GM19395 (cell line): ENCODE results near the gene NFYB.
A peak's percentile ranks its signal among the peaks of the same experiment; 100 is the strongest.
"Not testable (repeated sequence)": the region's sequence is repeated elsewhere in the genome, so short reads cannot be mapped to it uniquely, and the experiment has no call there.

Source experiments
- ATAC-seq: cut with Tn5 transposase; IDR thresholded peaks from one replicate; pipeline ENCODE4 v1.9.1; 2021; ENCODE audit warnings: mild to moderate bottlenecking, moderate library complexity; ENCODE audit not compliant: unreplicated experiment

NFYB gene

DNA sequence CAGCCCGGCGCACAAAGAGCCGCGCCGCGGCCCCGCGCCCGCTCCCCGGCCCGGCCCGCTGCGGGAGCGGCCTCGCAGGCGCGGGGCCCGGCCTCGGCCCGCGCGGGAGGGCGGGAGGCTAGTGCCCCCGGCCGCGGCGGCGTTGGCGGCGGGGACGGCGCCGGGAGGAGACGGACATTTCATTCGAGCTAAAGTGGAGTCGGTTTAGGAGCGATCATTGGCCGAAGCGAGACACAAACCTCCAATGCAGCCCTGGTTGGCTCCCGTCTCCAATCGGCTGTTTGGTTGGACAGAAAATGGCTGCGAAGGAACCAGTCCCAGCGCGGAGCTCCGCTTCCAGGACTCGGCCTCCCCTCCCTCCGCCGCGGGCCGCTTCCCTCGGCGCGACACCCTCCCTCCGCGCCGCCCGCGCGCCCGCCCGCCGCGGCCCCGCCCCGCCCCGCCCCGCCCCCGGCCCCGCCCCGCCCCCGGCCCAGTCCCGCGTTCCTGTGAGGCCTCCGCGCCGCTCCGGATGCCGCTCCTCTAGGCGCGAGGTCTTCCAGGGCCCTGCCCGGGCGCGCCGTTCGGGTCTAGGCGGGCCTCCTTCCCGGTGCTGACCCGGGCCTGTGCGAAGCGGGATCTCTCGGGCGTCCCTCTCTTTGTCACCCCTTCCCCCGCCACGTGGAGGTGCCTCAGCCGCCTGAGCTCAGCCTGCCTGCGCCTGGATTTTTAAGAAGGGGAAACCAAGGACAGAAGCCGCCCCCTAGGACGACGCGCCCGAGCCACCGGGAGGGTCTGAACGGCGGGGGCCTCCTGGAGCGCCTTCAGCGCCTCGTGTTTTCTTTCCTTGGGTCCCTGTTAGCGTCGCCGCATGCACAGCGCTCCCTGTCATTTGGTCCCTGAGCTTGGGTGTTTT lies at the start of gene NFYB:
TSS of gene NFYB (minus strand) at position 309 of the 895 bp plus-strand sequence. CDS start 2,757 bp downstream, outside the sequence.
- peak; percentile 94 for ATAC-seq

DNA sequence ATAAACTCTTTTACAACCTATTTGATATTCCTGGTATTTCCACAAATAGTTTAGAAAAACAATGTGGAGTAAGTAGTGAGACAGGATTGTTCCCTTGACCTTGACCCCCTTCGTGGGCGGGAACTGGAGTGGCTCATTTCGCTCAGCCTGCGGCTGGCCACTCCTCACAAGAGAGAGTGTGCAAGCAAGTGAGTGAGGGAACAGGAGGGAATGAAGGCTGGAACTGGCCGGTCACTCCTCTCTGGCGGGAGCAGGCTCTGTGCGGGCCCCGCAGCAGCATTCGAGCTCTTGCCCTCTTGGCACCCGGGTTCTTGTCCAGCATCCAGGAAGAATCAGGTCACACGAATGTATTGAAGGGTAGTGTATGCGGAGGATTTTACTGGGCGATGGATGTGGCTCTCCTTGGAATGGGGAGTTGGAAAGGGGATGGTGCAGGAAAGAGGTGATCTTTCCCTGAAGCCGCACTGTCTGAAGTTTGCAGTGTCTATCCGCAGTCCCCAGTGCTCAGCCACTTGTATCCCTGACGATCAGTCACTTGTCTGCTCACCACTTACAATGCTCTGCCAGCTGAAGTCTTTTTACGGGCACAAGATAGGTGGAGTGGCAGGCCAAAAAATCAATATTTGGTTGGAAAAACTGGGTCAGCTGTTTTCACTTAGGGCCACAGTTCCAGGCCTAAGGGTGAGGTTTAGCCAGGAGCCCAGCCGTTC lies 49.6 kb upstream of the NFYB start:
- ATAC-seq: no peak

DNA sequence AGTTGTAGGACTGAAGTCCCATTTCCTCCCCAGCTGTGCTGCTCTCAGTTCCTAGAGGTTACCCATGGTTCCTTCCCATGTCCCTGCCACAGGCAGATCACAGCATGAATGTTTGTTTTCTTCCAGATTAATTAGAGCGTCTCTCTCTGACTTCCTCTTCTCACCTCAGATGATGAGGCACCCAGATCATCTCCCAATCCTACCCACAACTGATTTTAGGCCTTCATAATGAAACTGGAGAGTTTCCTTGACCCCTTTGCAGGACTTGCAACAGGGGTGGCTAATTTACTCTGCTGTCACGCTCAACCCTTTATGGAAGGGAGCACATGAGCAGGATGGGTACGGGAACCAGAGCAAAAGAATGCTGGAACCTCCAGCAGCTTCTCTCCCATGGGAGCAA lies 45.4 kb upstream of the NFYB start:
- no peak for ATAC-seq

DNA sequence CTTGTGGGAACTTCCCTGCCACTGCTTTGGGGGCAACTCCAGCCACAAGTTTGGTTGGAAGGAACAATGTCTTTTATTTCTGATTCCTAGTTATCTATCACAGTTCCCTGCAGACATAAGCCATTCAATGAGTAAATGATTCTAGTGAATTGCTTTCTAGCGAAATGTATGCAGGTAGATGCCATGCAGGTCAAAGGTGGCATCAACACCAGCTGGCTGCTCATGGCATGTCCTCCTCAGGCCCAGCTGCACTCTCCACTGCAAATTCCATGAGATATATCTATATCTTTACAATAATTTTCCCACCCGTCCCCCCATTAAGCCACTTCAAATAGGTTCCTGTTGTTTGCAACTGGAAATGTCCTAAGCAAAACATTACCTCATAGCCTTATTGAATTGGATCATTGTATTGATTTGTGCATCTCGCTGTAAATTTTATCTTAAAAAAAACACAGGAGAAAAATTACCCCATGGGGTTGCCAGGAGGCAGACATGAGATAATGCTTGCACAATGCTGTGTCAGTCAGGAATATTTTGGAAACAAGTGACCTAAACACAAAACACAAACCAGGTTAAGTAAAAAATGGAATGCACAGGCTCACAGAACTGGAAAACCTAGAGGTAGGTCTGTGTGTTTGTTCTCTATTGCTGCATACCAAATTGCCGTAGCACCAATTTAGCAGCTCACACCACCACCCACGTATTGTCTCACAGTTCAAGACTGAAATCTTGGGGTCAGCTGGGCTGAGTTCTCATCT lies 44.8 kb upstream of the NFYB start:
- no peak for ATAC-seq

DNA sequence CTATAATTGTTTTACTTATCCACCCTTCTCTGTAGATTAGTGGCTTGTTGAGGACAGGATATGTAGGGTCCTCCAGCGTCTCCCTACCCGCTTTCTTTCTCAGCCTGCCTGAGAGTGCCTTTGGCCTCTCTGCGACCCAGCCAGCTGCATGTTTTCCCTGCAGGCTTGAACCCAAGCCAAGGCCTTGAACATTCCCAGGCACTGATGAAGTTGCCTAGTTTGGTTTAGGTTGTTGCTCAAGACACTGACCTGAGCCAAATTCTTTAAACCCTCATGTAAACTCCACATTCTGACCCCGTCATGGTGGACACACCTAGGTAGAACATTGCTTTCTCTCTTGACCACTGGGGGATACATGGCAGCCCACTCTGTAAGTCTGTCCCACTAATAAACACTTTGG lies 44.1 kb upstream of the NFYB start:
- ATAC-seq: no peak

DNA sequence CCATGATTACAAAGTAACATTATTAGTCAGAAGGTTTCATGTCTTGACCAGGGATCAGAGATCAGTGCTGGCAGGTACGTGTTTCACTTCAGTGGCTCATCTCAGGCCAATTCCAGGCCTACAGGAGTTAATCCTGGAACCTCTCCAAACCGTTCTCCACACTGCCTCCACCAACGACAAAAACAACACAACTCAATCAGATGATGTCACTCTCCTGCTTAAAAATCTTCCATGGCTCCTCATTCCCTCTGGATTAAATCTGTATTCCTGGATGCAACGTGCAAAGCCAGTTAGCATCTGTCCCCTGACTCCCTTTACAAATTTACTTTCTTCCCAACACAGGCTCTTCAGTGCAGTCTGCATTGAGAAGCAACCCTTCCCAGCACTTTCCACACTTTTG lies 43.3 kb upstream of the NFYB start:
- ATAC-seq: no peak

DNA sequence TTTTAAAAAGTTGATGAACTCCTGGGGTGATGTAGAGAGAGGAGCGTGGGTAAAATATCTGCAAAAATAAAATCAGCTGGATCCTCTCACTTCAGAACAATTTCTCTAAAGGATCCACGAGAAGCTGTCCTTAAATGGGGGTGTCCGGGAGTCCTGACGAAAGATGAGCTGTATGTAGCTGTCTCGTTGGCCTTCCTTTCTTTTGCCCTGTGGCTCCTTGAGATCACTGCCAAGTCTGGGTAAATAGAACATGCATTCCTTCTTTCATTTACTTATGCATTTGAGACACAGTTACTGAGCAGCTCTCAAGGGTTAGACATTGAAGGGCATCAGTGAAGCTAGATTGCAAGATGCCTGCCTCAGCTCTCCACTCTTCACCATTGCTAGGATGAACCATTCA lies 42.4 kb upstream of the NFYB start:
- ATAC-seq: no peak

DNA sequence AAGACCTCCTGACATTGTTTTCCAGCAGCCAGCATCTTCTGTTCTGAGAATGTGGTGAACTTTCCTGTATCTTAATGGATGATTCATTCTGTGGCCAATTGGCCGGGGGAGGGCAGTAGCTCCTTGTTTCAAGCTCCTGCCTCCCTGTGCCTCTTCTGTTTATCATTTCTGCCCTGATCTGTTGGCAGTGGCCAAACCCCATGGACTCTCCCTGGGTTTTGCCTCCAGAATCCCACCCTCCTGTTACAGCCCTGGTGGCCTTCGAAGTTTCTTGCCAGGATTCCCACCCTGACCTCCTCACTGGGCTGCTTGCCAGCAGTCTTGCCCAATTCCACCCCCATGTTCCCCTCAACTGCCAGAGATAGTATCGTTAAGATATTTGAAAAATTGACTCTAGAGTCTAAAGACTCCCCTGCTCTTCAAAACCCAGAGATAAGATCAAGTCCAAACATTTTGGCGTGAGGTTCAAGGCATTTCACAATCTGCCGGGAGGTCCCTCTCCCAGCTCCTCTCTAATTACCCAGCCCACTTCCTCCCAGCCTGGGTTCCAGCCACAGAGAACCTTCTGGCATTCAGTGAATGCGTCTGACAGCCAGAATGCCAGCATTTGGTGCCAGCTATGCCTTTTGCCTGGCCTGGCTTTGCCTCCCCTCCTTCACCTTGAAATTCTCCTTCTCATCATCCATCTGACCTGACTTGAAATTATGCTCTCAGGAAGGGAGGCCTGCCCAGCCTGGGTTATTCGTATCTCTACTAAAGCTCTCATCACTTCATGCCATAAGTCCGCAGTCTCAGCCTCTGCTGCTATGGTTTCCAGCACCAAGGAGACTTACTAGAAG lies 39.9 kb upstream of the NFYB start:
- no peak for ATAC-seq

DNA sequence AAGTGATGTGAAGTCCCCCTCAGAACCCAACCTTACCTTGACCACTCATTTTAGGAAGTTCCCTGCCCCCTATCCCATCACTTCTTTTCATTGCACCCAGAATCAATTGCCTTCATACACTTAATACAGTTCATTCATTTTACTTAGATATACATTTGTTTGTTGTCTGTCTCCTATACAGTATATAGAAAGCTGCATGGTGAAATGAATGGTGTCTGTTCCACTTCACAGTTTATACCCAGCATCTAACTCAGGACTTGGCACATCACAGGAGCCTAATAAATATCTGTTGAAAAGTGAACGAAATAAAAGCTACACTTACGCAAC lies 39.3 kb upstream of the NFYB start:
- no peak for ATAC-seq

DNA sequence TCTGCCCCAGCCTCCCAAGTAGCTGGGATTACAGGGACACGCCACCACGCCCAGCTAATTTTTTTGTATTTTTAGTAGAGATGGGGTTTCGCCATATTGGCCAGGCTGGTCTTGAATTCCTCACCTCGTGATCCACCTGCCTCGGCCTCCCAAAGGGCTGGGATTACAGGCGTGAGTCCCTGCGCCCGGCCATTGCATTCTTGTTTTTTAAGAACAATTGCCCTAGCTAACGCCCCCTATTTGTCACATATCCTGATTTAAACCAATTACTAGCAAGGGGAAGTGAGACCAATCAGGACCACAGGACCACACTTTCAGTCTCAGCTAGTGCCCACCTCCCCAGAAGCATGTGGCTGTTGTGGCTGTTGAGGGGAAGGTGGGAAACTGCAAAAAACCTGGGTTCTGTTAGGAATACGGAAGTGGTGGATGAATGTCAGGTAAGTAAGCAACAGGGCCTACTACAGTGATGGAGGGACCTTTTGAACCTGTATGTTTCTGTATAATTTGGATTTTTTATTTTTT lies 37.8 kb upstream of the NFYB start:
- ATAC-seq: no peak

DNA sequence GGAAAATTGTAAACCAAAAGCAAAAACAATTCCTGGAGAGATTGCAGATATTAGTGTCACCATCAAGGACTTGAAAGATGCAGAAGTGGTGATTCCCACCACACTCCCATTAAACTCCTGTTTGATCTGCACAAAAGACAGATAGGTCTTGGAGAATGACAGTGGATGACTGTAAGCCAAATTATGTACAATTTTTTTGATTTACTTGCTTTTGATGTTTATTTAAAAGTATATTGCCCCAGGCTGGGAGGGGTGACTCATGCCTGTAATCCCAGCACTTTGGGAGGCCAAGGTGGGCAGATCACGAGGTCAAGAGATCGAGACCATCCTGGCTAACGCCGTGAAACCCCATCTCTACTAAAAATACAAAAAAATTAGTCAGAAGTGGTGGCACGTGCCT lies 35.8 kb upstream of the NFYB start:
- not testable (repeated sequence) for ATAC-seq

DNA sequence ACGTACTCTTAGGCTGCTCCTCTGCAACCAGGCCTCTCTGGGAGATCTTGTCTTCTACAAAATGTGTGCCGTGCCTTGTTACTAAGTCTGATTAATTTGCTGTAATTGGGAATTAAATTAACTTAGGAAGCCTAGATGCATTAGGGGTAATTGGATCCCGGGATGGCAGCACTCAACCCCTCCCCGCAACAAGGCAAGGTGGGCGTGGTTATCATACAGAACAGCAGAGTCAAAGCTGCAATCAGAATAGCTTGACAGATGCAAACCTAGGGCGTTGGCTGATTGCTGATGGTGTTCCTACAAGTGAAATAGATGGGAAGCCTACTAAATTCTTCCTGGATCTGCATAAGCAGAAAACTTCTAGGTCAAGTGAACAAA lies 34.5 kb upstream of the NFYB start:
- ATAC-seq: no peak

DNA sequence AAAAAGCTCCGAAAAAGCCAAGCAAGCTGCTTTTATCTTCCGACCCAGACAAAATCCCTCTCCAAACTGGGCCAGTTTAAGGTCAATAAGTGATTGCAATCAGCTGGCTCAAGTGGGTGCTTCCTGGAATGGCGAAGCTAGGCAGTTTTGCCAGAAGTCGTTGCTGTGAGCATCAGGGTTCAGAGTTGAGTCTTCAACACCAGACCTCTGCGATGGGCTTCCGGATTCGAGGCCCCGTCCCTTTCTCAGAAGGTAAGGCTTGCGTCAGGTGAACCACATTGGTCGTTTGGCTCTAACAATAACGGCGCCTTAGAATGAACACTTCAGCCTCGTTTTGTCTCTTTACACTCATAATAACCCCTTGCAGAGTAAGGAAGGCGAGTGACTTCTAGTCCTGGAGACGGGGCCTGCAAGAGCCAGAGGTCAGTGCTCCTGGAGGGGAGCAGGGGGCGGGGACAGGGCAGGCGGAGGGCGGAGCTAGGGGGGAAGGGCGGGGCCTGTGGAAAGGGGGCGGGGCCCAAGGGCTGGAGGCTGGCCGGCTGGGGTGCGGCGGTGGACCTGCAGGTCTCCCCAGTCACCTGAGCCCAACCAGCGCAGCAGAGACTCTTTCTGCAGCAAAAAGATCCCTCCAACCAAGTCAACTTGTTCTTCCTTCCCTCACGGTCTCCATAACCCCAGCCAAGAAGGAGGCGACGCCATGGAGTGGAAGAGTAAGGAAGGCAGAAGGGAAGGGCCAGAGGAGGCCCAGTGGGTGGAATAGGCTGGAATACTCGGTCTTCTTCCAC lies 34.0 kb upstream of the NFYB start:
- no peak for ATAC-seq

DNA sequence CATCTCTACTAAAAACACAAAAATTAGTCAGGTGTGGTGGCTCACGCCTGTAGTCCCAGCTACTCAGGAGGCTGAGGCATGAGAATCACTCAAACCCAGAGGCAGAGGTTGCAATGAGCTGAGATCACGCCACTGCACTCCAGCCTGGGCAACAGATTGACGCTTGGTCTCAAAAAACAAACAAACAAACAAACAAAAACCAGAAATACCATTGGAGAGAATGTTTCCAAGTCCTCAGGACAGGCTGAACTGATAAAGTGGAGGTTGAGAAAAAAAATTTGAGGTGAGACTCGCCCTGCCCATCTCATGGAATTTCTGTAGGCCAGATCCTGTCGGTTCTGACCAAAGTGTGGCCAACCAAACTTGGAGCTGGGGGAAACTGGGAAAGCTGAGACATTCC lies 30.6 kb upstream of the NFYB start:
- no peak for ATAC-seq

DNA sequence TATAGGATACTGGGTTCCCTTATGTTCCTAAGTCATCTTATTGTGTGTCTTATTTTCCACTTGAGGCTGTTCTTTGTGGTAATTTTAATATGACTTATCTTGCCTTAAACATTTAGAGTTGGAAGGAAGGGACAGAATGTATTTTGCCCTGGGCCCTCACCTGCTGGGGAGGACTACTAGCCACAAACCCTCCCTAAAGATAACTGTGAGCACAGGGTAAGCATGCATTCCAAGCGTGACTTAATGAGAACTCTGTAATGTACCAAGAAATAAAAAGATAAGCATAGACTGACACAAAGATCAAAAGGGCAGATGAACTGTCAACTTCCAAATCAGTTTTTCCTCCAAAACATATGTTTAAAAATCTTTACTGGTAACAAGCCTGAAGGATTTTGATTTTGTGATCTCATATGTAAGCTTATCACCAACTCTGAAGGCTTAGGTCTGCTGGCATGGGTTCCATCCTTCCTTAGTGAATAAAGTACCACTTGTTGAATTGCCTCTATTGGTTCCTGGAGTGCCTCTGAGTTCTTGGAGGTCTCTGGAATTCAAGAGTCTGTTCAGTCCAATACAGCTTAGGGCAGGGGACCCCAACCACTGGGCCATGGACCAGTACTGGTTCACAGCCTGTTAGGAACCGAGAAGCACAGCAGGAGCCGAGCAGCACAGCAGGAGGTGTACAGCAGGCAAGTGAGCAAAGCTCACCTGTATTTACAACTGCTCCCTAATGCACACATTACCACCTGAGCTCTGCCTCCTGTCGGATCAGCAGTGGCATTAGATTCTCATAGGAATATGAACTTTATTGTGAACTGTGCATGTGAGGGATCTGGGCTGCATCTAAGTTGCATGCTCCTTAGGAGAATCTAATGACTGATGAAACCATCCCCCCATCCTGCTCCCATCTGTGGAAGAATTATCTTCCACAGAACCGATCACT lies 29.8 kb upstream of the NFYB start:
- ATAC-seq: no peak

DNA sequence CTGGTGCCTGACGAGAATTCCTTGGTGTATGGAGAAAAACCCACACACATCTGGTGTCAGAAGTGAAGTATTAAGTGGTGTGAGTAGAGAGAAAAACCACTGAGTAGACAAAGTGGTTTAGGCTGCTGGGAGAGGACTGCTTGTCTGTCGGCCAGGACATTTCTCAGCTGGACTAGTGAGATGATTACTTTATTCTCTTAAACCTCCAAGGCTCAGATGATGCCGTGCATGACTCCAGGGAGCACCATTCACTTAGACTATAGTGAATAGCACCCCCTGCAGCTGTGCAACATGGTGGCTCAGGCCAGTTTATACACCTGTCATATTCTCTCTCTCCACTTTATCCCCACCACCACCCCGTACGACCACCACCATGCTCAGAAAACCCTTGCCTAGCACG lies 28.5 kb upstream of the NFYB start:
- ATAC-seq: no peak

DNA sequence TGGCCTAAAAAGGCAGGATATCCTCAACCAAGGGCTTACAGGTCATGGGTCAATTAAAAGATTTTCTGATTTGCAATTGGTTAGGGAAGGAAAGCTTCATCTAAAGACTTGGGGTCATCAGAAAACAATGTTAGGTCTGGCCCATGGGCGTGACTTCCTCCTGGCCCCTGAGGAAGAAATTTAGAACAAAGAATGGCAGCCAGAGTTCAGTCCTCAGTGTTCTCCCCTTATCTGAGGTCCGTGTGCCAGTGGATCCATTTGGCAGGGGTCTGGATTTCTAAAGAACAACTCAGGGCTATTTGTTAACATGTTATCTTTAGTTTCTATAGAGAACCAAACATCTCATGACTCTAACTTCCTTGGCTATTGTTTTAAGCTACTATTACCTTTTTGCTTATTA lies 27.8 kb upstream of the NFYB start:
- ATAC-seq: no peak

DNA sequence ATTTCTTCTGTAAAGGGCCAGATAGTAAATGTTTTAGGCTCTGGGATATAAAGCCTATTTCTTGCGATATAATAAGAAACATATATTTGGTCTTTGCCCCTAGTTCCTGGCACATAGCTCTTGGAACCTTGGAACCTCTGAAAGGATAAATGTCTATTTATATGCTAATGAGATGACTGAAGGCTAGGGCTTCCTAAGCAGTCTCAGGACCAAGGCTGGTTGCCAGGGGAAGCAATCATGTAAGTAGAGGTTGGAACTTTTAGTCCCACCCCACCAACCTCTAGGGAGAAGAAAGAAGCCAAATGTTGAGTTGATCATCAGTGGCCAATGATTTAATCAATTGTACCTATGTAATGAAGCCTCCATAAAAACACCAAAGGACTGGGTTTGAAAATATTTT lies 26.6 kb upstream of the NFYB start:
- no peak for ATAC-seq

DNA sequence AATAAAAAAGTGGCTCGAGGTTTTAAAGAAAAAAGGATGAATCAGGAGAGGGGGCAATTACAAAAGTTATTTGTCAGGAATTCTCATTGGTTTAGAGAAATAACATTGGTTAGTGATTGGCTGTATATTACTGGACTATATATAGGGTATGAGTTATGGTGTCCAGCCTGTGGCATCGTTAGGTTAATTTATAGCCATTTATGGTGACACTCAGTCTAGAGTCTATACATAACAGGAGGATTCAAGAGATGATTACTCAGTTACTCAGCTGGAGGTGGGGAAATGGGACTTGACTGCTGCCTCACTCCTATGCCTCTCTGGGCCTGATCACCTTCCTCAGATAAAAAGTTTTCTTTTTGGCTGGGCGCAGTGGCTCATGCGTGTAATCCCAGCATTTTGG lies 25.6 kb upstream of the NFYB start:
- ATAC-seq: no peak
